Esophagus squamous epithelium (tissue), 5 donors: Measurements from ENCODE around the gene ADAMTS7. TPM values are rescaled to one million over a fixed set of nuclear protein-coding genes. Genes with fewer than 3 reads are reported as not detected.
"Not testable (repeated sequence)": the region's sequence is repeated elsewhere in the genome, so short reads cannot be mapped to it uniquely, and the experiment has no call there.

Experiments
- DNase-seq: peaks from one replicate; lab custom pipeline; 2025; lab: John Stamatoyannopoulos, UW
- H3K27ac ChIP-seq, 4 donors: fragments of 200-600 bp; sonication (generic); one replicate each; pipeline ENCODE4 v1.5.1; 2016 to 2019; ENCODE audit warnings: mild to moderate bottlenecking in 1 of 4
- H3K27me3 ChIP-seq, 4 donors: fragments of 200-600 bp; sonication (generic); 1 replicate in 3 of 4; 2 replicates in 1 of 4; pipeline versions ENCODE4 v1.5.1 to v1.6.0; 2017 to 2021; ENCODE audit warnings: antibody characterized with exemption in 1 of 4
- H3K36me3 ChIP-seq, 3 donors: fragments of 200-600 bp; sonication (generic); one replicate each; pipeline ENCODE4 v1.5.1; 2016 to 2019
- H3K4me1 ChIP-seq, 3 donors: fragments of 200-600 bp; sonication (generic); one replicate each; pipeline ENCODE4 v1.5.1; 2017 to 2019
- H3K4me3 ChIP-seq, 4 donors: fragments of 200-600 bp; sonication (generic); 1 replicate in 3 of 4; 2 replicates in 1 of 4; pipeline ENCODE4 v1.5.1; 2016 to 2019; ENCODE audit warnings: mild to moderate bottlenecking in 2 of 4, moderate library complexity in 1 of 4
- H3K9me3 ChIP-seq, 3 donors: fragments of 200-600 bp; sonication (generic); one replicate each; pipeline ENCODE4 v1.5.1; 2016 to 2019
- POLR2A ChIP-seq, 4 donors: fragments of 450-650 bp; IDR thresholded peaks; one replicate each; pipeline ENCODE4 v1.6.1; 2017; ENCODE audit warnings: antibody characterized with exemption in 4 of 4, mild to moderate bottlenecking in 4 of 4, moderate library complexity in 3 of 4
- WGBS, 2 donors: methylation state at CpG; one replicate each; pipeline ENCODE4 v1.1.5; 2018; 5-methylcytosine and 5-hydroxymethylcytosine counted together
- intact Hi-C: fragments of 100-400 bp; cut with DNase I; formaldehyde crosslinking; loops from one replicate; pipeline ENCODE4 v1.15.0; 2022
- total RNA-seq, 4 donors: library from RNA; depleted of rRNA; stranded (reverse); fragments of >200 nt; gene quantifications; one replicate each; pipeline ENCODE4 v1.1.0, GENCODE V29; 2016
- TF ChIP-seq, protein P1 (sequence below), 6 experiments: fragments of 450-650 bp in 4 of 6; fragments of 200-600 bp in 2 of 6; sonication (generic) in 2 of 6; IDR thresholded peaks; one replicate each; pipeline ENCODE4 v1.5.1; 2016 to 2019; ENCODE audit warnings: antibody characterized with exemption in 6 of 6, mild to moderate bottlenecking in 4 of 6, moderate library complexity in 4 of 6
- donor health status: DM: yes; HTN: yes; CAD: no.

The ADAMTS7 gene
- total RNA-seq, 4 donors from 2014 or later: 0.42 to 0.76 (median 0.56) TPM

DNA sequence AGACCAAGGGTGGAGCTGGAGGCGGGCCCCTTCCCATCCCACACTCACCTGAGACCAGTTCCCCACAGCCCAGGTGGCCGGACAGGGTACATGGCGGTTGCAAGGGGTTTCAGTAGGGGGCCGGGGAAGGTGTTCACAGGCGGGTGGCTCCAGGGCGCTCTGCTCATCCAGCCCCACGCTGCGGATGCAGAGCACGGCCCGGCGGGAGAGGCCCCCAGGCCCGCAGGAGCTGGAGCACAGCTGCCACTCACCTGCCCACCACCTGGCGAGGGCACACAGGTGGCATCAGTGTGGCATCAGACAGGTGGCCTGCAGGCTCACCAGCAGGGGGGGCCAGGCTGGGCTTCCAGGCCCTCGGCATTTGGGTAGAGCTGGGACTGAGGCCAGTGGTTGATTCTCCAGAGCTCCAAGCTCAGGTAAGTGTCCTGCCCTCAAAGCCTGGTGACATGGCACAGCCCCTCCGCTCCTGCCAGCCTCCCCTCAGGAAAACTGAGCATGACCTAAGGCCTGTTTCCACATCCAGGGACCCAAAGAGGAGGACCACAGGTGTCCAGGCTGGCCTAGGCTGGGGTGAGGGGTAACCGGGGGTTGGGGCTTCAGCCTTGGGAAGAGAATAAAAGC is 43.8 kb downstream of the ADAMTS7 start:
- no peak overlapping the region for H3K27ac ChIP-seq
- no peaks in the 10 kb centered on the region for H3K9me3 ChIP-seq
- no peak for TF ChIP-seq POLR2A (IDR thresholded peaks at IDR 0.05)
- TF ChIP-seq, protein P1, sequence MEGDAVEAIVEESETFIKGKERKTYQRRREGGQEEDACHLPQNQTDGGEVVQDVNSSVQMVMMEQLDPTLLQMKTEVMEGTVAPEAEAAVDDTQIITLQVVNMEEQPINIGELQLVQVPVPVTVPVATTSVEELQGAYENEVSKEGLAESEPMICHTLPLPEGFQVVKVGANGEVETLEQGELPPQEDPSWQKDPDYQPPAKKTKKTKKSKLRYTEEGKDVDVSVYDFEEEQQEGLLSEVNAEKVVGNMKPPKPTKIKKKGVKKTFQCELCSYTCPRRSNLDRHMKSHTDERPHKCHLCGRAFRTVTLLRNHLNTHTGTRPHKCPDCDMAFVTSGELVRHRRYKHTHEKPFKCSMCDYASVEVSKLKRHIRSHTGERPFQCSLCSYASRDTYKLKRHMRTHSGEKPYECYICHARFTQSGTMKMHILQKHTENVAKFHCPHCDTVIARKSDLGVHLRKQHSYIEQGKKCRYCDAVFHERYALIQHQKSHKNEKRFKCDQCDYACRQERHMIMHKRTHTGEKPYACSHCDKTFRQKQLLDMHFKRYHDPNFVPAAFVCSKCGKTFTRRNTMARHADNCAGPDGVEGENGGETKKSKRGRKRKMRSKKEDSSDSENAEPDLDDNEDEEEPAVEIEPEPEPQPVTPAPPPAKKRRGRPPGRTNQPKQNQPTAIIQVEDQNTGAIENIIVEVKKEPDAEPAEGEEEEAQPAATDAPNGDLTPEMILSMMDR (IDR thresholded peaks at IDR 0.05): no peak
- intact Hi-C loops: no loop called here
- 80 to 100% methylated on average over 3 to 4 of the region's 16 CpGs for WGBS, 2 donors
- H3K36me3 ChIP-seq: no peaks in the 10 kb centered on the region
- no peak for DNase-seq
- H3K4me3 ChIP-seq: no peak overlapping the region
- H3K27me3 ChIP-seq: no peaks in the 10 kb centered on the region
- peaks cover 0 to 18% (median 13%) of the 10 kb centered on the region in 3 donors for H3K4me1 ChIP-seq

DNA sequence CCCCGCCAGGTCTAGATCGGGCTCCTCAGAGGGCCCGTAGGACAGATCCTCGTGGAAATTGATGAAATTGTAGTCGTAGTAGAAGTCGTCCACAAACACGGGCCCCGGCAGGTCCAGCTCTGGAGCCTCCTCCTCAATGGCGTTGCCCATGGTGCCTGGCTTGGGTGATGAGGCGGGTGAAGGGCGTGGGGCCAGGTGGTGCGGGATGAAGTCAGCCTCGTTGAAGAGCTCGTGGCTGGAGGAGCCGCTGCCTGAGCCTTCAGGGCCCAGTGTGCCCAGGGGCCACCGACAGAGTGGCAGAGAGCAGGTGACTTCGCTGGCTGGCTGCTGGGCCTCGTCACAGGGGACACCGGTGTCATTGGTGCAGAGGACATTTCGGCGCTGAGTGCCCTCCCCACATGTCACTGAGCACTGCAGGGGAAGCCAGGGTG is 44.6 kb downstream of the ADAMTS7 start:
- H3K36me3 ChIP-seq, DNase-seq, H3K27me3 ChIP-seq, H3K27ac ChIP-seq, intact Hi-C loops, H3K4me3 ChIP-seq, H3K9me3 ChIP-seq: not testable (repeated sequence)
- WGBS, 2 donors: 90% methylated on average over 2 of the region's 21 CpGs; no CpG with 5 or more reads in 1 of the 2 donors
- H3K4me1 ChIP-seq: peaks cover 0 to 26% (median 16%) of the 10 kb centered on the region in 3 donors

DNA sequence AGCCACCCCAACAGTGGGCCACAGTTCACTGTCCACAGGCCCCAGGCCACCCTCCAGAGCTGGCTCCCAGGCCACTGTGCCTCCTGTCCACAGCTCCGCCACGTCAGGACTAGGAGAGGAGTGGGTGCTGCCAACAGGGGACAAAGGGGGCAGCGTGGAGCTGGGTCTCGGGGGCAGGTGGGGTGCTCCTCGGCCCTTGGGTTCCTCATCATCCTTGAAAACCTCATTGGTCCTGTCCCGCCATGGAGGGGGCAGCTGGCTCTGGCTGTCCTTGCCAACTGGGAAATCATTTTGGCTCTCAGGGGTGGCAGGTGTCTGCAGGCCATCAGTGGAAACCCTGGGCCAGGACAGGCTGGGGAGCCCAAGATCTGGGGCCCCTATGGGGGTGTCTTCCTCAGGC is 45.2 kb downstream of the ADAMTS7 start:
- Histone ChIP-seq H3K27me3 (no peaks in the 10 kb centered on the region), H3K9me3 (no peaks in the 10 kb centered on the region), H3K4me1 (peaks cover 0 to 32% (median 18%) of the 10 kb centered on the region in 3 donors), H3K36me3 (no peaks in the 10 kb centered on the region), H3K27ac (no peak overlapping the region), H3K4me3 (no peak overlapping the region)
- no peak for DNase-seq
- no peak for TF ChIP-seq POLR2A (IDR thresholded peaks at IDR 0.05)
- TF ChIP-seq, protein P1 (IDR thresholded peaks at IDR 0.05): no peak
- intact Hi-C loops: no loop called here
- 80% methylated on average over 1 of the region's 6 CpGs; no CpG with 5 or more reads in 1 of the 2 donors for WGBS, 2 donors

DNA sequence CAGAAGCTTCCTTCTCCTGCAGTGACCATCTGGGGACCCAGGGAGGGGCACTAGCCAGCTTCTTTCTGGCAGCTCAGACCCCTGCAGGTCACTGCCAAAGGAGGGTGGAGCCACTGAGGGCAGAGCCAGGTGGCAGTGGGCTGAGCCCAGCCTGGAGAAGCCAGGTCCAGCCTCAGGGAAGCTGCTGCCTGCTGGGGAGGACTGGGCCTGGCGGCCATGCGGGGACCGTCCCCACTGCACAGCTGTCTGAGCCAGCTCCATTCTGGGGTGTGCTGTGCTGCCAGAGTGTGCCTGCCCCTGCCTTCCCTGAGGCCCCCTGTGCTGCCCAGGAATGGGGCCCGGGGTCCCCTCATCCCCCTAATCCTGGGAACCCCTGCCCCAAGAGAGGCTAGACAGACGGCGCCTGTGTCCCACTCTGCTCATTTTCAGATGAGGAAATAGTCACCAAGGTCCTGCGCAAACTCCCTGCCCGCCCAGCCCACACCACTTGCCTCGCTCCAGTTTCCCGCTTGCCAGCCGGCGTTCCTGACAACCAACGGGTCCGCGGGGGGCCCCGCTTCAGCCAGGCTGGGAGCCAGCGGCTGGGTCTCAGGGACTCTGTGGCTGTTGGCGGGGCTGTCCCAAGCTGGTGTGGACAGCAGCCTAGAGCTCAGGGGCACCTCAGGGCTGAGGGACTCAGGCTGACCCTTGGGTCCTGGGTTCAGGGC is 46.0 kb downstream of the ADAMTS7 start:
- intact Hi-C loops, H3K4me3 ChIP-seq, H3K27ac ChIP-seq, H3K36me3 ChIP-seq, H3K27me3 ChIP-seq, DNase-seq, H3K9me3 ChIP-seq: not testable (repeated sequence)
- no CpG with 5 or more reads among the region's 18 CpGs for WGBS, 2 donors
- peaks cover 0 to 35% (median 18%) of the 10 kb centered on the region in 3 donors for H3K4me1 ChIP-seq

DNA sequence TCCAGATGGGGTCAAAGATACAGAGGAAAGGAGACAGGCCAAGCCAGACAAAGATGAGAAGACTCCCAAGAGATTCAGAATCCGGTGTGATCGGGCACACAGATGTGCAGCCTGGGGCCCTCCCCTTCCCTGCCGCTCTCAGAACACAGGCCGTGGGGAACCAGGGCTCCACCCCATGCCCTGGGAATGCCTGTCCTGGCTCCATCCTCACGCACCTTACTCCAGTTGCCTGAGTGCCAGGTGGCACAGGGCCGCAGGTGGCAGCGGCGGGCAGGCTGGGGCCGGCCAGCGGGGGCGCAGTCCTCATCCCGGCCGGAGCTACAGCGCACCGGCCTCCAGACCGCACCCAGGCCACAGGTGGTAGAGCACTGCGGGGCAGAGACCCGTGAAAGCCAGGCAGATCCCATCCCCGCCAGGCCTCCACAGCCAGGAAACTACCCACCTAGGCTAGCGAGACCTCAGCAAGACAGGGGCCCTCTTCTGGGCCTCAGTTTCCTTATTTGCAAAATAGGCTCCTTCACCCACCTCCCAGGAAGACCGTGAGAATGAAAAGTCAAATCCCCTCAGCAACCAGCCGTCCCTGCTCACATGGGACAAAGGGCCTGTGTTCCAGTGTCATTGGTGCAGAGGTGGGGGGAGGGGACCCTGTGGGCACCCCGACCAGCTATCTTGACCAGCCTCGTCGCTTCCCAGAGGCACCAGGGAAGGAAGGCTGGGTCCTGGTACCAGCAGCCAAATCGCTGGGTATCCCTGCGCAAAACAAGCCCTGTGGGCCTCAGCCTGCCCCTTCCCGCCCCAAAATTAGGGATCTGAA is 46.7 kb downstream of the ADAMTS7 start:
- 44 to 51% methylated on average over 6 to 7 of the region's 28 CpGs for WGBS, 2 donors
- H3K4me3 ChIP-seq, H3K27me3 ChIP-seq, H3K36me3 ChIP-seq, H3K27ac ChIP-seq, intact Hi-C loops, H3K9me3 ChIP-seq, DNase-seq: not testable (repeated sequence)
- TF ChIP-seq, protein P1 (IDR thresholded peaks at IDR 0.05): peak in 1 of 6 experiments; percentile 23
- peaks cover 6 to 41% (median 18%) of the 10 kb centered on the region in 3 donors for H3K4me1 ChIP-seq
